ENCODE measurements around the gene GOLGA6L7.
"Not testable (repeated sequence)": the region's sequence is repeated elsewhere in the genome, so short reads cannot be mapped to it uniquely, and the experiment has no call there.

GOLGA6L7 gene

DNA sequence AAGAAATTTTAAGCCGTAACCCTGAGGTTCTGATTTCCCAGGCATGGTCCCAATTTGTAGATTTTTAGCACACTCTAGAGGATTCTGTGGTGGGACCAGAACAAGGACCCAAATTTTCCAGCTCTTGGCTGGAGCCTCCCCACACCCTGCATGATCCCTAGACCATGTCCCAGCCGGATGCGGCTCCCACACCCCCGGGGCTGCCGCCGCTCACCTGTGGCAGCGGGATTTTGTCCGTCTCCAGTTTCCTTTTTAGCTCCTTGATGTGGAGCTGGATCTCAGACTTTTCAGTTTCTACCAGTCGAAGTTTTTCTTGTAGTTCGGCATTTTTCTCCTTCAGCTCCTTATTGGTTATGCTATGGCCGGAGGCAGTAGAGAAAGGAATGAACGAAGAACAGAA is 4.9 kb downstream of the GOLGA6L7 start:
- DNase-seq = not testable (repeated sequence)

DNA sequence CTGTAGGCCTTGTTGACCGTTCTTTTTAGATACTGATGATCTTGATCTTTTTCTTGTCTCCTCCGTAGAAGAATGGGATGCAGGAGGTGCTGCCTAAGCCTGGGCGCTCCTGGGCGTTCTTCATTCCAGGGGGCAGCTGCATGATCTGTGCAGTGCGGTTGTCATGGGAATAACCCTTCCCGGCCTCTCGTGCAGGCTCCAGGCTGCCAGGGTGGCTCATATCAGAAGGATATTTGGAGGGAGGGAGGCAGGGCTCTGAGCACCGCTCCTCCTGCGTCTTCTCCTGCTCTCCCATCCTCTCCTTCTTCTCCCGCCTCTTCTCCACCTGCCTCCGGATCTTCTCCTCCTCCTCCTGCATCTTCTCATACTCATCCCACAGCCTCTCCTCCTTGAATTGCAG is 6.2 kb downstream of the GOLGA6L7 start:
- DNase-seq = not testable (repeated sequence)

DNA sequence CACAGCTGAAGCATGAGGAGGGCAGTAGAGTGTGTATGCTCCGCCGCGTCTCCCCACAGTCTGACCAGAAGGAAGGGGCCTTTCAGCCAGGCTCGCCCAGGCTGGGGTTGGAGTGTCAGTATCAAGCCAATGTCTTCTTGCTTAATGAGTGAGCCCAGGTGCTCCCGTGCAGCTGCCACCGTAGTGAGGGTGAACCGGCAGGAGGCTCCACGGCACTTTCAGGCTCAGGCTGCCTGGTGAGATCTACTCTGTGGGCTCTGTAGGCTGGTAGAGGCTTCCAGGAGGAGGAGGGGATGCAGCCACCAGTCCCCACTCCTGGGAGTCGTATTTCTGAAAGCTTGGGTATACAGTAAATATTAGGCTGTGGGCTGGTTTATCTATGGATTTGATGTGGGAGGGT is 8.2 kb downstream of the GOLGA6L7 start:
- not testable (repeated sequence) for DNase-seq

- DNase-seq = not testable (repeated sequence)
Observed at GRCh38 chr15:28834957-28835585, 13.4 kb downstream of the GOLGA6L7 start.

GRCh38 chr15:28831897-28832587 is 16.4 kb downstream of the GOLGA6L7 start:
- DNase-seq = peak in 2 of 4 experiments; percentile 22 to 33

DNA sequence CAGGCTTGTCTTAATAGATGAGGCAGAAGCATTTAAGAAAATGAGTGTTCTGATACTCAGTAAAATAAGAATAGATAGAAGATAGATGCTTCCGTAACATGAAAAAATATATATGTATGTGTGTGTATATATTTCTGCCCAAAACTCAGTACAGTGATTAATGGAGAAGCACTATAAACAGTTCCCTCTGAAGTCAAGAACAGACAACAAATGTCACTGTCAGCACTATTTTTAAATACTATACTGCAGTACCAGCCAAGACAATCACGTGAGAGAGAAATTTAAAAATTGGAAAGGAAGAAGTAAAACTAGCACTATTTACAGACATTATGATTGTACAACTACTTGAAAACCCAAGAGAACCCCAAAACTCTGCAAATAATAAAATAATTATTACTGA is 27.0 kb downstream of the GOLGA6L7 start:
- not testable (repeated sequence) for DNase-seq

GRCh38 chr15:28819930-28820295 is 28.5 kb downstream of the GOLGA6L7 start:
- DNase-seq = not testable (repeated sequence)

DNA sequence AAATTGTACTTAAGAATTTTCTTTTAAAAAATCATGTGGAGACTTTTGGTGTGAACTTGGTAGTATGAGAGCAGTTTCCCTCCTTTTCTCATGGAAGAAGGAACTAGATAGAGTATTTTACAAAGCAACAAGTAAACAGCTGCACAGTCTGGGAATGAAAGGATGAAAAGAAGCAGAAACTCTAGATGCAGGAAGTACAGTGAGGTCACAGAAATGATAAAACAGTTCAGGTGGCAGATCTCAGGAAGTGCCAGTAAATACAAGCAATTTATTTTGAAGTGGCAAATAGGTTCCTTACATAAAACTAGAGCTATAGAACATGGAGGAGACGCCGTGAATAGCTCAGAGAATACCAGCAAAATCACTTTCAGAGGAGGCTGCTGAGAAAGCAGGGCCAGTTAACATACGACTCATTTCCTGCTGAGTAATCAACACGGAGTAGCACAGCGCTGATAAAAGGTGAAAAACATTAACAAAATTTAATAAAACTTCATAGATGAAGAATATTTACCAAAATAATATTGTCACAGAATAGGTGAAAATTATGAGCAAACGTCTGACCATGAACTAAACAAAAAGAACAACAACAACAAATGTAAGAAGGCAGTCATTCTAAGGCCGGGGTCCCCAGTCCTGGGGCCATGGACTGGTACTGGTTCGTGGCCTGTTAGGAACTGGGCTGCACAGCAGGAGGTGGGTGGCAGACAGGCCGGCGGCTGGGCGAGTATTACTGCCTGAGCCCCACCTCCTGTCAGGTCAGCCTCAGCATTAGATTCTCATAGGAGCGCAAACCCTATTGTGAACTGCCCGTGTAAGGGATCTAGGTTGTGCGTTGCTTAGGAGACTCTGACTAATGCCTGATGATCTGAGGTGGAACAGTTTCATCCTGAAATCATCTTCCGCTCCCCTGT is 29.2 kb downstream of the GOLGA6L7 start:
- DNase-seq = not testable (repeated sequence)

- not testable (repeated sequence) for DNase-seq
Observed at GRCh38 chr15:28818168-28818567, 30.3 kb downstream of the GOLGA6L7 start.

DNA sequence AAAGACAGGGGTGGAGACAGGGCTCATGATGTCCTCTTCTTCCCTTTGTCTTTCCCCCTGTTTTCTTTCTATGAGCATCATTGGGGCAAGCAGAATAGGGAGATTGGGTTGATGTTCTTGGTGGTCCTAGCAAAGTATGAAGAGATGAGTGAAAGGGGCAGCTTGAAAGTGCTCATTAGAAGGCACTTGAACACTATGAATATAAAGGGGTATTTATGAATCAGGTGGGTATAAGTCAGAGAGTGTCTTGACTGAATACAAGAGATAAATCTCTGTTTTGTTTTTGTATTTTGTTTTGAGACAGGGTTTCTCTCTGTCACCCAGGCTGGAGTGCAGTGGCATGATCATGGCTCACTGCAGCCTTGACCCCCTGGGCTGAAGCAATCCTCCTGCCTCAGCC is 34.4 kb downstream of the GOLGA6L7 start:
- not testable (repeated sequence) for DNase-seq

GRCh38 chr15:28813392-28813791 is 35.1 kb downstream of the GOLGA6L7 start:
- not testable (repeated sequence) for DNase-seq

DNA sequence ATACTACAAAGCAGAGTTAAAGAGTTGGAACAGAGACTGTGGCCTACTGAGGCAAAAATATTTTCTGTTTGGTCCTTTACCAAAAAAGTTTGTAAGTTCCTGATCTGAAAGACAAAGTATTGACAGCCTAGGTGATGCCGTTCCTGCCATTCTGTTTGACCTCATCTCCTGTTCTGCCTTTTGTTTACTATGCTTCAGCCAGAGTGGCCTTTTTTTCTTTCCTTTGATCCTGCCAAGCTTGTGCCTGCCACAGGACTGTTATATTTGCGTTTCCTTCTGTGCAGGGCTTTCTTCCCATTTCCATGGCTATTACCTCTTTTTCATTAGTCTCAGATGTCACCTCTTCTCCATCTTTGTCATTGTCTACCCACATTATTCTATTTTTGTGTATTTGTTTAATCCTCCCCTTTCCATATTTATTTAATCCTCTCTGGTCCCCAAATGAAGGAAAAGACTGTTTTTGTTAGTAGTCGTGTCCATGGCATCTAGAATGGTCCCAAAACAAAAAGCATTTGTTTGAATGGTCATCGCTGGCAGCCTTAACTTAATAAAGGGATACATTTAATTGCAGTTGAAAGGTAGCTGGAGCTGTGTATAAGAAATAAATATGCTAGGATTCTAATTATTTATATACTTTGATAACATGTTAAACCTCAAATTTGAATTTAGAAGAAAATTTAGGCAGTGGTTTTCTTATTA is 36.4 kb downstream of the GOLGA6L7 start:
- DNase-seq = not testable (repeated sequence)

- DNase-seq = not testable (repeated sequence)
Observed at GRCh38 chr15:28810444-28810843, 38.0 kb downstream of the GOLGA6L7 start.

GRCh38 chr15:28808136-28808535 is 40.3 kb downstream of the GOLGA6L7 start:
- DNase-seq = not testable (repeated sequence)

DNA sequence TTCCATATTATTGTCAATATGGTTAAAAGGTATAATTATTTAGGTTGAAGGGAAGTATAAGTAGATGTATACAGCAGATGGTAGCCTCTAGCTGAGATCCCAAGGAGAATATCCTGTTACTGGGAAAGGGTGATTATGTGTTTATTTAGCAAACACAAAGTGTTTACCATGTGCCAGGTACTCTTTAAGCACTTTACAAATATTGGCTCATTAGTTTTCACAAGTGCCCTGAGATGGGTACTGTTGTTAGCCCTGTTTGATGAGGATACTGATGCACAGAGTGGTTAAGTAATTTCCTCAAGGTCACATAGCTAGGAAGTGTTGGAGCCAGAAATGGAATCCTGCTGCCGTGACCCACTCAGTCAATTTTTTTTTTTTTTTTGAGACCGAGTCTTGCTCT is 48.1 kb downstream of the GOLGA6L7 start:
- DNase-seq = not testable (repeated sequence)

DNA sequence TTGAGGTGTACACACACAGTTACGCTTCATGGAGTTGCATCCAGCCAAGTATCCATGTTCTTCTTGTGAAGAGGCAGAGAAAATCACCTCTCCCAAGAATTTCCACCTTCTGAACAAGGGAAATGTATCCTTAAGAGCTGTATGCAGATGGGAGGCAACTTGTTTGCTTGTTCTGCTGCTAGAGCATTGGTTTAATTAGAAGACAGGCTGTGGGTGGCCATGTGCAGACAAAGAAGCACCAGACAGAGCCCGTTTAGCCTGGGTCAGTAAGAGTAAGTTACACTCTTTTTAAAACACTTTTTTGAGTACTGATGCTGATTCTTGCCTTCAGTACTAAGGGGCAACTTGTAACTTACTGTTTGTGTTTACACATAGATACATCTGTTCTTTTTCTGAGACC is 50.2 kb downstream of the GOLGA6L7 start:
- DNase-seq = not testable (repeated sequence)

- not testable (repeated sequence) for DNase-seq
Observed at GRCh38 chr15:28794231-28794630, 54.2 kb downstream of the GOLGA6L7 start.

Measured in activated CD4-positive, CD25-positive, alpha-beta regulatory T cell (primary cell).